CD4-positive, alpha-beta T cell treated with Interleukin-2 at 100 ng/mL for 4 hours (primary cell): Measurements from ENCODE around the gene TMEM242.
"Not testable (repeated sequence)": the region's sequence is repeated elsewhere in the genome, so short reads cannot be mapped to it uniquely, and the experiment has no call there.

ENCODE experiments used
- DNase-seq: peaks from one replicate; pipeline ENCODE4 v3.0.0-alpha.2; 2020; ENCODE audit warnings: low spot score

The TMEM242 gene

DNA sequence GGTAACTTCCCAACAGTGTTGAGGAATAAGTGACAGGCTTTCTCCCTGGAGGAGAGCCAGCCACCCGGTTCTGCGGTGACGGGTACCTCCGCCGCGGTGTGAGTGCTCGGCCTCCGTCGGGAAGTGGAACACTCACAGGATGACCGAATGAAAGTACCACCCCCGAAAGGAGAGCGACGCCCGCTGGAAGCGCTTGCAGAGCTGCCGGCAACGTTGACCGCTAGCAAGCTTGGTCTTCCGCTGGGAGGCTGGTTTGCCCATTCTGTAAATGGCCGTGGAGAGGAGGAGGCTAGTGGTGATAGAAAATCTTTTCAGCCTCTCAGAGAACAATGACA, 614 bp upstream of the TMEM242 start:
- DNase-seq: peak; percentile 23

DNA sequence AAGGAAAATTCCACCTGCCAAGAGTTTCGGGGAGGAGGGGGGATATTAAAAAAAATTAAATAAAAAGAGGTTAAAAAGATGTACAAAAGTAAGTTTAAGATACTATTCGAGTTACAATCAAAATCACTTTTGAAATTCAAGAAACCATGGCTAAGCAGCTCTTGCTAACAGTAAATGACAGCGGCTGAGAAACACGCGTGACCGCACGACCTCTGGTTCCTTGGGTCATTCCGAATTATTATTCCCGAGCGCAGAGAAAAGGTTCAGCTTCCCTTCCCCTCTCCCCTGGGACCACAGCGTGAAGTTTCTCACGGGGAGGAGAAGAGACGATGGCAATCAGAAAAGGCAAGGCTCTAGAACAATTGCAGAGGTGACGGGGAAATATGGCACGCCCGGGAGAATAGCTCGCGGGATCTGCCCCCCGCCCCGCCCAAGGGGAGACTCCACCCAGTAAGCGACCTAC, 496 bp downstream of the TMEM242 start:
- DNase-seq: peak; percentile 80

- DNase-seq: no peak
Measured at GRCh38 chr6:157316871-157317814, 6.2 kb downstream of the TMEM242 start.

DNA sequence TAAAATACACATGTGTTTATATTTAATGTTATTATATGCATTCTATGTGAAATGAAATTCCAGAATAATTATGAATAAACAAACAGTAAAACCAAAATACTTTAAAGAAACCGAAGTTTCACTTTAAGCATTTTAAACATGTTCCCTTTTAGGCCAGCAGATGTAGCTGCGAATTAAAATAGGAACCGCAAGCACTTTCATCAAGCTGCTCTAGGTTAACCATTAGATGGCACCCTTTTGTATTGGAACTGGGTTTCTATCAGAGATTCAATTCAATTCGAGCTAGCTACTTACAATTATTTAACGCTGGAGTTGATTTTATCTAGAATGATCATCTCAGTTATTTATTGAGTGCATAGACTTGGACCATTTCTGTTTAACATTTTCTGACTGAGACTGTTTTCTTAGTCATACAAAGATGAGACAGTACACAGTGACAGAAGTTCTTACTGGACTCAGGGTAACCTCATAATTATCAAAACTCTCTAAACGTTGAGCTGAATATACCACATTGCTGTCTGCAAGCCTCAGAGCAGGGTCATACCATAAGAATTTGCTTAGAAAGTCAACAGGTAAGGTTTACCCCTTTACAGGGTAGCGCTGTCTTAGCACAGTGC, 8.5 kb downstream of the TMEM242 start:
- peak; percentile 67 for DNase-seq

DNA sequence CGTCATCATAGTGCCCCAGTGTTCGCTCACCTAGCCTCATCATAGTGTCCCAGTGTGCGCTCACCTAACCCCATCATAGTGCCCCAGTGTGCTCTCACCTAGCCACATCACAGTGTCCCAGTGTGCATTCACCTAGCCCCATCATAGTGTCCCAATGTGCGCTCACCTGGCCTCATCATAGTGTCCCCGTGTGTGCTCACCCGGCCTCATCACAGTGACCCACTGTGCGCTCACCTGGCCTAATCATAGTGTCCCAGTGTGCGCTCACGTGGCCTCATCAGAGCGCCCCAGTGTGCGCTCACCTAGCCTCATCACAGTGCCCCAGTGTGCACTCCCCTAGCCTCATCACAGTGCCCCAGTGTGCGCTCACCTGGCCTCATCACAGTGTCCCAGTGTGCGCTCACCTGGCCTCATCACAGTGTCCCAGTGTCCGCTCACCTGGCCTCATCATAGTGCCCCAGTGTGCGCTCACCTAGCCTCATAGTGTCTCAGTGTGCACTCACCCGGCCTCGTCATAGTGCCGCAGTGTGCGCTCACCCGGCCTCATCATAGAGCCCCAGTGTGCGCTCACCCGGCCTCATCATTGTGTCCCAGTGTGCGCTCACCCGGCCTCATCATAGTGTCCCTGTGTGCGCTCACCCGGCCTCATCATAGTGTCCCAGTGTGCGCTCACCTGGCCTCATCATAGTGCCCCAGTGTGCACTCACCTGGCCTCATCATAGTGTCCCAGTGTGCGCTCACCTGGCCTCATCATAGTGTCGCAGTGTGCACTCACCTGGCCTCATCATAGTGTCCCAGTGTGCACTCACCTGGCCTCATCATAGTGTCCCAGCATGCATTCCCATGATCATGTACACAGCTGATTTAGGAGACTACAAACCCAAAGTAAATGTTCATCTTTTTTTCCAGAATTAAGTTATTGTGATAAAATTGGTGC, 9.5 kb downstream of the TMEM242 start:
- DNase-seq: no peak

DNA sequence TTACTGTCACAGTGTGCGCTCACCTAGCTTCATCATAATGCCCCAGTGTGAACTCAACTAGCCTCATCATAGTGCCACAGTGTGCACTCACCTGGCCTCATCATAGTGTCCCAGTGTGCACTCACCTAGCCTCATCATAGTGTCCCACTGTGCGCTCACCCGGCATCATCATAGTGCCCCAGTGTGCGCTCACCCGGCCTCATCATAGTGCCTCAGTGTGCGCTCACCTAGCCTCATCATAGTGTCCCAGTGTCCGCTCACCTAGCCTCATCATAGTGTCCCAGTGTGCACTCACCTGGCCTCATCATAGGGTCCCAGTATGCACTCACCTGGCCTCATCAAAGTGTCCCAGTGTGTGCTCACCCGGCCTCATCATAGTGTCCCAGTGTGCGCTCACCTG, 10.6 kb downstream of the TMEM242 start:
- no peak for DNase-seq

GRCh38 chr6:157310693-157311092, 12.6 kb downstream of the TMEM242 start:
- DNase-seq: not testable (repeated sequence)

DNA sequence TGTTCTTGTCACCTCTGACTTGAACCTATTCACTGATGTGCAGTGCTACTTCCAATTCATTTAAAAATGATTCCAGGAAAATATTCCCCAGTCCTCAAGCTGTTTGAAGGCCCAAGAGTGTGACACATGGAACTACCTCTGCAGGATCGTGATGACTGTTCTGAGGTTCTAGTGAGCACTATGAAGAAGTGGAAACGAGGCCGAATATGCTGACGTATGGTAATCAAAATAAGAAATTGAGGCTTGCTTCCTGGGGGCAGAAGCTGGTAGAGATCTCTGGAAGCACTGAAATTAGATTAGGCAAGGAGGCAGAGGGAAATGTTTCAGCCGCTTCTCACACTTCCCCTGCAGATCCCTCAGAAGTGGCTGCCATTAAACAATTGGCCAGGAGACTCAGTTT, 15.7 kb downstream of the TMEM242 start:
- DNase-seq: no peak

GRCh38 chr6:157305670-157306653, 17.4 kb downstream of the TMEM242 start:
- no peak for DNase-seq

- DNase-seq: no peak
Measured at GRCh38 chr6:157304899-157305663, 18.2 kb downstream of the TMEM242 start.

DNA sequence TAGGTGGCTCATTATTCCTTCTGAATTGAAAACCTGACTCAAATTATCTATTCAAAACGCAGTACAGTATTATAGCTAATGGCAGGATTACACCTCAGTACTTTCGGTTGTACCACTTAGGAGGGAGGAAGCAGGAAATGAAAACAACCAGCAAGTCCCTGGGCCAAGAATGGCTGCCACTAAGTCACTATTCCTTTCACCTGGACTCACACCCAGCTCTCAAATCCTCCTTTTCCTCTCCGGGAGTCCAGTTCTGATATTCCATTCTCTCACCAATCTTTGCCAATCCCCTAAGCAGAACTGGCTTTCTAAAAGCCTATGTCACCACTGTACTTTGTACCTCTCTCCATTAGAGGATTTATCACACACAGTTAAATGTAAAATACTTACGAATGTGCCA, 20.6 kb downstream of the TMEM242 start:
- DNase-seq: no peak

GRCh38 chr6:157300436-157300835, 22.9 kb downstream of the TMEM242 start:
- no peak for DNase-seq

DNA sequence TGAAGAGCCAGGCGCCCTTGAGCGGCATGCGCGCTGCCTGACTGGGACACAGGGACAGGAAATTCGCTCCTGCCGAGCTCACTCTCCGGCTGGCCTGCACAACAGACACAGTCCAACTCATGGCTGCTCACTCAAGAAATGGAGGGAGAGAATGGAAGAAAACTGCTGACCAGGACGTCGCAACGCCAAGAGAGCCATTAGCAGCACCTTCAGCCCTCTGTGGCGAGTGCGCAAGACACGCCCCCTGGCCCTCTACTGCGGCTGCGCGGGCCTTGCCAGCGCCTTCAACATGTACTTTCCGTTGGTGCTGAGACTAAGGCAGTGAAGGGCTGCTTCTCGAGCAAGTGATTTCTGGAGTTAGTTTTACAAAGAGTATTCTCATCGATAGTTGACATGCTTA, 23.3 kb downstream of the TMEM242 start:
- no peak for DNase-seq

DNA sequence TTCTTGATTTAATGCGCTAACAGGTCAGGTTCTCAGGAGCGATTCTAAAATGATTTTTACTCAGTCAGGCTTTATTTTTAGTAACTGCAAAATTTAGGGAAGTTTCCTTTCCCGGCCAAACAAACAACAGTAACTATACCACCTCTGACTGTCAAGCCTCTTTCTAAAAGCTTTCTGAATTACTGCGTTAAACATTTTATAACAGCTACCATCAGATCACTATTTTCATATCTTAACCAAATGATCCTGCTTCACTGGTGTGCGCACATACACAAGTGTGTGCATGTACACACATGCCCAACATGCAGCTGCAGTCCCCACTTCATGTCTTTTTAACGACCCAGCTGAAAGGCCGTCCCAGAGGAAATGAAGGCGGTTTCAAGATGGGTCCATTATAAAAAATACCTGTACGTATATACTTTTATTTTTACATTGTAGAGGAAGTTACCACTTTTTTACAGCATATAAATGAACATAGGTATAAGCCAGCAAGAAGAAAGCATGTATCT, 25.0 kb downstream of the TMEM242 start:
- DNase-seq: no peak

- DNase-seq: no peak
Measured at GRCh38 chr6:157294654-157295053, 28.7 kb downstream of the TMEM242 start.

DNA sequence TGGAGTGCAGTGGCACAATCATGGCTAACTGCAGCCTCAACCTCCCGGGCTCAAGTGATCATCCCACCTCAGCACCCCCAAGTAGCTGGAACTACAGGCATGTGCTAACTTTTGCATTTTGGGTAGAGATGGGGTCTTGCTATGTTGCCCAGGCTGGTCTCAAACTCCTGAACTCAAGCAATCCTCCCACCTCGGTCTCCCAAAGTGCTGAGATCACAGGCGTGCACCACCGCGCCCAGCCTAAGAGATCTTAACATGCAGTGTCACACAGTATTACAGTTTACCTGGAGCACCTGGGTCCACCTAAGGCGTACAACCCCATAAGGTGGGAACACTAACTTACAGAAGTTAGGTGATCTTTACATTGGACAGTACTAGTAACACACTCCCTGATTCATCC, 29.5 kb downstream of the TMEM242 start:
- DNase-seq: no peak

DNA sequence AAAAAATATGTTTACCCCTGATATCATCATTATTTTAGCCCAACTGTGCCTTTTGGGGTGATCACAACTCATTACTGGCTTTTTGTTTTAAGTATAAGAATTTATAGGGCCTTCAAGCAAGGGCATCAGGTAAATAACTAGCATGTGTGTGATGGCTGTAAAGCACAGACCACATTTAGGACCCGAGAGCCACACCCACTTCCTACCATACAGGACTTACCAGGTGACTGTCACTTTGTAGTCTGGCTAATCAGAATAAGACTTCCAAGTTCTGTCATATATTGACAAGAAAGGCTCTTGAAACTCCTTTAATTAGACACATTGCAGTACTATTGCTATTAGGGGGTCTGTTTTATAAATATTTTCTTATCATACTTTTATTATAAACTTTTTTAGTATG, 31.1 kb downstream of the TMEM242 start:
- no peak for DNase-seq

DNA sequence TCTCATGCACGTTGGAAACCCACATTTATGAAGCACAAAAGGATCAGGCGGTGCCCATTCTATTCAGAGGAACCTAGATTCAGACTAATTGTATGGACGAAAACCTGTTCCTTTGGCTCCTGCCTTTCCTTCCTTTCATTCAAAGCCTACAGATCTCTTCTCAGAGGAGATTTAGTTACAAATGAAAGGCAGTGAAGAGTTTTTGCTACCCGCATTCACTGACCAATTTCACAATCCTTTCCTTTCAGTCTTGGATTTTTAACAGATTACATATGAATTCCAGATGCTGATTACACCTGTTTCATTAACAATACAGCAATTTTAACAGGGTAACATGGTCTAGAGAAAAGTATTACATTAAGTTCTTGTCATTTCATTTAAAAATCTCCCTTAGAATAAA, 32.0 kb downstream of the TMEM242 start:
- no peak for DNase-seq

- no peak for DNase-seq
Measured at GRCh38 chr6:157290797-157291196, 32.5 kb downstream of the TMEM242 start.

GRCh38 chr6:157289764-157290163, 33.6 kb downstream of the TMEM242 start:
- DNase-seq: no peak
